SIG-M5 treated with dmso at 0.1 percent for 504 hours (cell line): ENCODE results near the gene BMP4.

Source experiments
- DNase-seq: peaks from one replicate; lab custom pipeline; 2025; ENCODE audit not compliant: unreplicated experiment; lab: John Stamatoyannopoulos, UW

The BMP4 gene

DNA sequence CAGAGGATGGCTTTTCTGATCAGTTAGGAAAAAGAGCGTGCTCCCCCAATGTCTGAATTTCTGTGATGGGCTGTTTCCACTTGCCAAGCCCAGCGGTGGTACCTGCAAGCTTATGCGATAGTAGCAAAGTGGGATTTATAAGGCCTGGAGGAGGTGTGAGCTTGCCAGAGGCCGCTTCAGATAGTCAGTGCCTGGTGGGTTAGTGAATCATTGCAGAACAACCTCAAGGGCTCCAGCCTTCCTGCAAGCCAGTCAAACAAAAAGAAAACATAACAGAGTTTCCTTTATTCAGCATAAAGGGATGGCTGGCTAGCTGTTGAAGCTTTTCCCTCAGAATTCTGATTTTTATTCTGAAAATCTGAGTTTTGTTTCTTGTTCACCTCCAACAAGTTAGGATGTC, 7.6 kb upstream of the BMP4 start:
- DNase-seq = no peak

DNA sequence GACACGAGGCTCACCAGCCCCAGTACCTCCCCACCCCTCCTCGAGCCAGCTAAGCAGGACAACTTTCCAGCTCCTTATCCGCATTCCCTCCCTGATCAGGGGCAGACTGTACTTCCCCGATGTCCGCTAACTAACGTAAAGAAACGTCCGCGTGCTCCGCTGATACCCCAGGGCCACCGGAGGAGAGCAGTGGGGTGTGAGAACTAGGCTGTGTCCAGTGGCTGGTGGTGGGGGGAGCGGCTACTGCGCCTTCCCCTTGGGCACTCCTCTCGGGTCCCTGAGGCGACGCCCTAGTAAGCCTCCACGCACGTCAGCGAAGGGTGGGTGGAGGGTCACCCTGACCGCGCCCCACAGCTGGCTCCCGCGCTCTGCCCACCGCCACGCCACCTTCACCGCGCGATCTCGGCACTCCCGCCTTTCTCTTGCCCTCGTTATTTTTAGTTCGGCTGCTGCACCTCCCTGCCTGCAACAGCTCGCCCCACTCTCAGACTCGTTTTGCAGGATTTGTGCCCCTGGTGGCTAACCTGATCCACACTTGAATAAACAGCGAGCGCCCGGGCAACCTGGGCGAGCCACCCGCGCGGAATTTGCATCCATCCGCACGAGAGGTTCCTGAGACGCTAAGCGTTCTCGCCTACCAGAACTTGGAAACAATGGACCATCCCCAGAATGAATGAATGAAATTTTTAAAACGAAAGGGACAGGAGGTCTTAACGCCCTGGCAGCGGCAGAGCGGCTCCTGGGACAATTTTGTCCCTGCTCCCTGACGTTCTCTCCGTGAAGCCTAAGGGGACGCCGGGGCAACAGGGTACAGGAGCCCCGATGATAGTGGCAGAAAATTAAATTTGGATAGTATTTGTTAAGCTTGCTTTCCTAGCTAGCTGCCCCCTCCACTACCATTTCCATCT, 6.9 kb upstream of the BMP4 start:
- peak; percentile 21 for DNase-seq

DNA sequence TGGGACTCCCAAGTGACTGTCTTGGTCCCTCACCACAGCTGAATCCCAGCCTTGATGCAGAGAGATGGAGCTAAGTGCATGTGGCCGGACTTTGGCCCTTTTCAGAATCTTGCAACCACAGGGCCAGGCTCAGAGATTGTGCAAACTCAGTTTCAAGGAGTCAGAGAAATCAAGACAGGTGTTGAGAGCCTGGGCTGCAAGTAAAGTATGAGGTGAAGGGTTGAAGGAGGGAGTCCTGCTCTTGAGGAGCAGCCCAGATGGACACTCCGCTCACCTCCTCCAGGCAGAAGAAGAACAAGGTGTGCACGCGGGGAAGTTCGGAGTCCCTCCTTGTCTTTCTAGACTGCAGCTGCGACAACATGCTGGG, 6.3 kb upstream of the BMP4 start:
- DNase-seq = no peak

DNA sequence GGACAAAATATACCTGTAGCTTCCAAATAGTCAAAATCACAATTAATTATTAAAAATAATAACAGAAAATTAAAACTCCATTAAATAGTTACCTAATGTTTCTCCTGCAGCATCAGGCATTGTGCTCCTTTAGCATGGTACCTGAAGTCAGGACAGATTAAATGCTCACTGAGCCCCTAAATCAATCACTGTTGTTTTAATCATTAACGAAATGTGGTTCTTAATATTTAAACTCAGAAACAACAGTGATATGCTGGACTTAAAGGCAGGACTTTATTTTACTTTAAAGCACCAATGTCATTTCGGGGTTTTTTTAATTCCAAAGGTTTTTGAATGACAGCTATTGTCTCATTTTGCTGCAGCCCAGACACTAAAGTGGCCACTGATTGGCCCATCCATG, 2.0 kb upstream of the BMP4 start:
- DNase-seq = no peak

DNA sequence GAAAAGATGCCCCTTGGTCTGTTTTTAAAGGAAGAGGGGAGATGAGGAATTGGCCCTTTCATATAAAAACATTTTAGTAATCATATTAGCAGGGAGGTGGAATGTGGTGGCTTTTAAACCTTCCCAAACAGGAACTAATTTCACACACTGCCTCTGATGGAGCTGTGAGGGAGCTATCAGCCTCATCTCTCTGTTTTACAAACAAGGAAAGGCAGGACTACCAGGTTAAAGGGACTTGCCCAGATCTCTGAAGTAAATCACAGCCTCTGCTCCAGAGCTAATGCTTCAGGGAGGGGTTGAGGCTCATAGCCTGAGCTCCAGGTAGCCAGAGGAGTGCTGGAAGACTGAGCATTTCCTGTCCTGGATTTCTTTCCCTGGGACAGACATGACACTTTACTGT, 1.1 kb upstream of the BMP4 start:
- no peak for DNase-seq

DNA sequence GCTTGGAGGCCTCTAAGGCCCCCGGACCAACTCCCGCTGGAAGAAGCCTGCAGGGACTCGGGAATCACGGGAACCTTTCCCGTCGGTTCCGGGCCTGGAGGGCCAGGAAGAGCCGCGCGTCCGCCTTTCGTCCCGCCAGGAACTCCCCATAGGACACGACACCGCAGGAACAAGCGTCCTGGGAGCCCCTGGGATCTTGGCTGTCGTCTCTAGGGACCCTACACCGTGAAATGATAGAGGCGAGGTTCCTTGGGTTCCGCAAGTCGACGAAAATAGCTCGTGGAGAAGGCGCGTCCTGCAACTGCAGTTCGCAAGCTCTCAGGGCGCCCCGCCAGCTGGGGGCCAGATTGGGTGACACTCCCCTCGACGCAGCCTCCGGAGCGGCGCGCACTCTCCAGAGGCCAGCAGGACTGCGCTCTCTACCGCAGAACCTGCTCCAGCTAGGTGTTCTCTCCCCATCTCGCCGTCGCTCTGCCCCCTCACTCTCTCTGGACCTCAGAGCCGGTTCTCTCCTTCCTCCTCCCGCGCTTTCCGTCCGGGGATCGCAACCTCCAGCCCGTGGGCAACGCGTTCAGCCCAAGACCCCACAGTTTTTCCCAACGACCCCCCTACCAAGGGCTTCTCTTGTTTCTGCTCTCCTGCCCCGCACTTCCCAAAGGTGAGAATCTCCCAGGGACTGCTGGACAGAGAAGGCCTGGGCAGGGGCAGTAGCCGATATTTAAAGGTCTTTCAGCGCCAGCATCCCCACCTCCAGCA, 776 bp downstream of the BMP4 start:
- no peak for DNase-seq

DNA sequence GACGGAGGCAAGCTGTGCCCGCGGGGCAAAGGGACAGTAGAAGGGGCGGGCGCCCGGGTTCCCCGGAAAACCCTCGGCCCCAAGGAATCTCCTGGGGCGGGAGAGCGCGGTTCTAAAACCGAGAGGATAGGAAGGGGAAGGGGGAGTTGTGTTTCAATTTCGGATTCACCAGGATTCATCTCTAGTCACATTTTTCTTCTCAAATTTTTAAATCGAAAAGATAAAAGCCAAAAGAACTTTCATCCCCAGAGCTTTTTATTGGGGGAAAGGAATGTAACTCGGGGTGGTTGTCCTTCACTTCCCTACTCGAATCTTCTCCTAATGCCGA, 1.4 kb downstream of the BMP4 start:
- no peak for DNase-seq

DNA sequence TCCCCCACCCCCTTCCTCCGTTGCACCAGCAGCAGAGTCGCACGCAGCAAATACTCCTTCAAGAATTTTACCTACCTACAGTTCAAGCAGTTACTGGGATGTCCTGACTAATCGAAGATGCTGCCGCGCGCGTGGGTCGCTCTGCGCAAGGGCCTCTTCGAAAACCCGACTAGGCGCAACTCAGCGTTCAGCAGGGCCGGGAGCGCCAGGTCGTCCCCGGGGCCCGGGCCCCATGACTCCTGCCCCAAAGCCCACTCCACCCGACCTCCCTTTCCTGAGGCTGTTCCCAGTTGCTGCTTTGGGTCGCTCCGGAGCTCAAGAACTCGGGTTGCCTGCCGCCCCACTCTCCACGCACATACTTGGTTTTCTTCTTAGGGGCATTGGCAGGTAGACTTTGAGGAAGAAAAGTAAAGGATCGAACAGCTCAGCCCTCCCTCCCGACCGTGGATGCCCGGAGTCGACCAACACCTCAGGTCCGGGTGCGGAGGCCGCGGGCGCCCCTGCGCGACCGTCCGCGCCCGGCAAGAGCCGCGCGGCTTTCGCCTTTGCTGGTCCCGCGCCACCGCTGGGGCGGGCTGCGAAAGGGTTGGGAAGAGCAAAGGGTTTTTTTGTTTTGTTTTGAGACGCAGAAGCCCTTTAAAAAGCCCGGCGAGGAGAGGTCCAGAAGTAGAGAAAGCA, 1.9 kb downstream of the BMP4 start:
- DNase-seq = no peak

DNA sequence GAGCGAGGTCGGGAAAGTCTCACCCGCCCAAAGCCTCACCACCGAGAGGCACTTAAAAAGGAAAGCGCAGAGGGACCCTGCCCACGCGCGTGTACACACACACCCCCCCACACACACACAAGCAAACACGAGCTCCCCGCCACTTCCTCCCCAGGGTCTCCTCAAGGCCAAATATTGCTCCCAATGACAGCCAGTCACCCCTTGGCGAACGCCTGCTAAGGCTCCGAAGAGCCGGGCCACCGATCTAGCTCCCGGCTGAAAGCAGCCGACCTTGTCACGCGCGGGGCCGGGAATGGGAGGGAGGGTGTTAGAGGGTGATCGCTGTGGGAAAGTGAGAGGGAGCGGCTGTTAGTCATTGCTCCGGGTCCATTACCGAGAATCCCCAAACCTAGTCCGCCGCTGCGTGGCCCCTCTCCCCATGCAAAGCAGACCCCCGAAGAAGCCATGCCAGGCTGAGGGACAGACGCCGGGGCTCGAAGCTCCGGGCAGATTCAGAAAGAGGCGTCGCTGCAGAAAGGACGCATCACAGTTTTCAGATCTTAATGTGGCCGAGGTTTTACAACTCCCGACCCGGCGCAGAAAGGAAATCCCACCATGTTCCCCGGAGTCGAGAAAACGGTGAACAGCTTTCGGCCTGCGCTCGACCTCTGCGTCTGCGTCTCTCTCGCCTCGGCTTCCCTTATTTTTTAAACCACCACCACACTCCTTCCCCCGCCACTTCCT, 2.6 kb downstream of the BMP4 start:
- no peak for DNase-seq

DNA sequence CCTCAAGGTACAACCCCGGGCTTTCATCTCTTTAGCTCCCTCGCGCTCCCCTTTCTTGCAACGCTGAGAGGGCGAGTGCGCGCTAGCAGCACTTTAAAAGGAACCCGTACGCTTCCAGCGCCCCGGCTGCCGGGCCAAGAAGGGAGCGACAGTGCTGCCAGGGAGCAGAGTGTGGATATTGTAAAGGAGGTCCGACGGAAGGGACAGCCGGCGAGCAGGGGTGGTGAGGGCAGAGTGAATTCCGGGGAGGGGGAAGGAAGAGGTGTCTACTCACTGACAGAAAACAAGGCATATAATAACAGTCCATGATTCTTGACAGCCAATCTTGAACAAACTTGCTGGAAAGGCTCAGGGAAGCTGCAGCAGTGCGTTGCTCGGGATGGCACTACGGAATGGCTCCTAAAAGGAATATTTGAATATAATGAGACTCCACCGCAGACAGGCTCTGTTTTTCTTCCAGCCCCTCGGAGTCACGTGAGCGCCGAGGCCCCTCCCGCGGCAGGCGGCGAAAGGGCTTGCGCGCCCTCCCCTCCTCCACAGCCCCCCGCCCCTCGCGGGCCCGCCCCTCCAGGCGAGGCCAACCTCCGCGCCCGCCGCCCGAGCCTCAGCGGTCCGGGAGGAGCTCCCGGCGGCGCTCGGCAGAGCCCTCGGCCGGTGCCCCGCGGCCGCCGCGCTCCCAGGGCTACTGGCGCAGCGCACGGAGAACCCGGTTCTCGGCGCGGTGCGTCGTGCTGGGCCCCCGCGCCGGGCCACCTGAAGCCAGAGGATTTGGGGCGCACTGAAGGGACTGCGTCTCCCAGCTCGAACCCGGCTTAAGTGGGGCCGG, 3.4 kb downstream of the BMP4 start:
- DNase-seq = peak; percentile 18

DNA sequence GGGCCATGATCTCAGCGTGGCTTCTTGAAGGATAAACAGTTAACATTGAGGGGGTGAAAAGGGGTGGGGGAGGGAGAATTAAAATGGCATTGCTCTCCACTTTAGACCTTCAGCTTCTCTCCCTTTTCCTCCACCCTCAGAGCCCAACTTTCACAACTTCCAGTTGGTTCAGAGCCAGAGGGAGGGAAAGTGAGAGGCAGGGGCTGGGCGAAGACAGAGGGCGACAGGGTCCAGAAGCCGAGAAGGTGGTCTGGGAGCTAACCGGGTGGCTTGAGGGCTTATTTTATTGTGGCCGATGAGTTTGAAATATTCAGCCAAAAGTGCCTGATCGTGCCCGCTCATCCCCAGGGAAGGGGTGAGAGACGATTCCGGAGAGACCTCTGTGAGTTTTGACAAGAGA, 4.1 kb downstream of the BMP4 start:
- no peak for DNase-seq

DNA sequence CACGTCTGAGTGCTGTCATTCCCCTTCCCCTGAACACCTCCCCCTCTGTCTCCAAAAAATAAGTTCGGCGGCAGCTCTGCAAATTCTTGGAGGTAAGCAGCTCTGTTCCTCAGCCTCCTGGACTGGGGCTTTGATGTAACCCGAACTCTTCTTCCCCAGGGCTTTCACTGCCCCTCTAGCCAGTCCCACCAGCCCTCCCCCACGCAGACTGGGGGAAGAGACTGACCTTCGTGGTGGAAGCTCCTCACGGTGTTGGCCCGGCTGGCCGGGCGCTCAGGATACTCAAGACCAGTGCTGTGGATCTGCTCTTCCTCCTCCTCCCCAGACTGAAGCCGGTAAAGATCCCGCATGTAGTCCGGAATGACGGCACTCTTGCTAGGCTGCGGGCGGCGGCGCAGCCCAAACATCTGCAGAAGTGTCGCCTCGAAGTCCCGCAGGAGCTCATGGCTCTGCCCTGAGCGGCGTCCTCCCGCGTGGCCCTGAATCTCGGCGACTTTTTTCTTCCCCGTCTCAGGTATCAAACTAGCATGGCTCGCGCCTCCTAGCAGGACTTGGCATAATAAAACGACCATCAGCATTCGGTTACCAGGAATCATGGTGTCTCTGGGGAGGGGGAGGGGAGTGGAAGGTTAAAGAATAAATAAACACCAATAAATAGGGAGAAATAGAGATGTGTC, 4.9 kb downstream of the BMP4 start:
- no peak for DNase-seq

DNA sequence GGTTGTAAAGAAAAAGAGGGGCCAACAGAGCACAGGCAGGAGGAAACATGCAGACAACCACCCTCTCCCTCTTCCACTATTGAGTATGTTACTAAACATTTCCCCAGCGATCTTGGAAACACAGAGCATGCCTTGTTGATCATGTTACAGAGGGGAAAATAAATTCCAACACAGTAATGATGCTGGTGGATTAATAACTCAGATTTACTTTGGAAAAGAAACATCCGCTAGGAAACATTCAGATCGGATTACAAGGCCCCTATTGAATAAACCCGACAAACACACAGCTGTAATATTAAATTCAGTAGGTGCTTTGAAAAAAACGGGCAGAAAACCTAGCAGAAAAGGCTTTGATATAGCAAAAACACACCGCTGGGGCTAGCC, 5.4 kb downstream of the BMP4 start:
- DNase-seq = no peak

DNA sequence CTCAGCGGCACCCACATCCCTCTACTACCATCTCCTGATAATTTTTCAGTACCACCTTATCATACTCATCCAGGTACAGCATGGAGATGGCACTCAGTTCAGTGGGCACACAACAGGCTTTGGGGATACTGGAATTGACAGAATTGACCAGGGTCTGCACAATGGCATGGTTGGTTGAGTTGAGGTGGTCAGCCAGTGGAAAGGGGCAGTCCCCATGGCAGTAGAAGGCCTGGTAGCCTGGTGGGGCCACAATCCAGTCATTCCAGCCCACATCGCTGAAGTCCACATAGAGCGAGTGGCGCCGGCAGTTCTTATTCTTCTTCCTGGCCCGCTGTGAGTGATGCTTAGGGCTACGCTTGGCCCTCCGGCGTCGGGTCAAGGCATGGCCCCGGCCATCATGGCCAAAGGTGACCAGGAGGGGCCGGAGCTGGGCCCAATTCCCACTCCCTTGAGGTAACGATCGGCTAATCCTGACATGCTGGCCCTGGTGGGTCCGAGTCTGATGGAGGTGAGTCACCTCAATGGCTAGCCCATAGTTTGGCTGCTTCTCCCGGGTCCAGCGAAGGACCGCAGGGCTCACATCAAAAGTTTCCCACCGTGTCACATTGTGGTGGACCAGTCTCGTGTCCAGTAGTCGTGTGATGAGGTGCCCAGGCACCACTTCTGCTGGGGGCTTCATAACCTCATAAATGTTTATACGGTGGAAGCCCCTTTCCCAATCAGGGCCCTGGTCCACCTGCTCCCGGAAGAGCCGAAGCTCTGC, 6.4 kb downstream of the BMP4 start:
- DNase-seq = no peak

DNA sequence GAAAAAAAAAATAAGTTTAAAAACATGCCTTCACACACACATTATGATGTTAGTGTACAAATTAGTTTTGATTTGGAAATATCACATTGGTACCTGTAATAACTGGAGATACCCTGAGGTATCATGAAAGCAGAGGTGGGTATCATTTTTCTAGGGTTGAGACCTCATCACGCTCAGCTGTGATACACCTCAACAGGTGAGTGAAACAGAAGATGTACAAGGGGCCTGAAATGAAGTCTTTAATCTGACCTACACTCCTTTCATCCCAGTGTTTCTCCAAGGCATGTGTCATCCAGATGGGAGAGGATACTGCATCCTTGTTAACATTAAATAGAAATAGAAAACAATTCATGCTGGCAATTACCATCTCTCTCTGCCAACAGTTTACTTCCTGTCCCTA, 7.4 kb downstream of the BMP4 start:
- DNase-seq = no peak

DNA sequence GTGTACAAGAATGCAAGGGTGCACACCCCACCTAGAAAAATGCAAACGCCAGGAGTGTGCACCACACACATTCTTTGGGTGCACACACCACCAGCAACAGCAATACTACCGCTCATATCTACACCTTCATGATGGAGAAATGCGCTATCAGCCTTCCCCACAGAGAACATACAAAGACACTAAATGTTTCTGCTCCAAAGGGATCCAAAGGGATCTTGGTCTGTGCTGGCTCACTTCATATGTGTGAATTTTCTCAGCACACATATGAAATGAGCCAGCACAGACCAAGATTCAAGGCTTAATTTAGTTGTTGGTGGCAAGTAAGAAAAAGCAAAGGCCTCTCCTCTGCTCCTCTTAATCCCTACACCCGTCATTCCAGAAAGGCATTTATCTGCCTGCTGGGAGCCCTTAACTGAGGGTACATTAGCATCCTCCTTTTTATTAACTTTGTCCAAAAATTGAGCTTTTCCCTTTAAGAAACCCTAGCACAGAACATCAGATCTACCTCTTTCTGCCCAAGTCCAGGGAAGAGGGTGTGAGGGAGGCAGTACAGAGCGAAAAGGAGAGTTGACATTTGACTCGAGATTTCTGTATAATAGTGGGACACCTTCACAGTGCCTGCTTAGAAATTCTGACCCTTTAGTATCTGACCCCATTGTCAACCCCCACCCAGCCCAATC, 8.3 kb downstream of the BMP4 start:
- no peak for DNase-seq

DNA sequence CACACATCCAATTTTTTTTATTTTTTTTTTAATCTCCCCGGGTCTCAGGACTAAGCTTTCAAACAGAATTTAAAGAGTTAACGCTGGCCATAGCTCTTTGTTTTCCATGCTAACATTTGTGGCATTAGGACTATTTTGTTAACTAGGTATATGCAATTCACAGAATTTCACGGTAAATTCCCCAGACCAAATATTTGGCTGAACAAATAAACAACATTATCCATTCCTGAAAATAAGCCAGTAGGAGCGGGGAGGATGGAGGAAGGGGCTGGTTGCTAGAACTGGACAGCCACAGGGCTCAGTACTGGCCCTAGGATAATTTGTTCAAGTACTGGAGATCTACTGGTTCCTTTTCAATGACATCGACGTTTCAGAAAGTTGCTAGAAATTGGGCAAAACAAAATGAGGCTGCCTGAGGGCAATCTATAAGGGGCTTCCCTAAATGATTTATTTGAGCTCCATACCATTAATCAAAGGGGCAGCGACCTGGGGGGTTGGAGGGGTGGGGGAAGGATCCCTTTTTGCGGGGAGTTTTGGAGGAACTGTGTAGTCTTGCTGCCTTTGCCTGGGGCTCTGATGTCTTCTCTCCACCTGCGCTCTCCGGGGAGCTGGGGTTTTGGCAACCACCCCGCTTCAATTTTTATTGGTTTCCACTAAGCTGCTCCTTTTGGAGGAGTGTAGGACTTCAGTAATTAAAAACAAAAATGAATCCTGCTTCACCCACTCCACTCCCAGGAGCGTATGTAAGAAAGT, 9.0 kb downstream of the BMP4 start:
- DNase-seq = no peak

DNA sequence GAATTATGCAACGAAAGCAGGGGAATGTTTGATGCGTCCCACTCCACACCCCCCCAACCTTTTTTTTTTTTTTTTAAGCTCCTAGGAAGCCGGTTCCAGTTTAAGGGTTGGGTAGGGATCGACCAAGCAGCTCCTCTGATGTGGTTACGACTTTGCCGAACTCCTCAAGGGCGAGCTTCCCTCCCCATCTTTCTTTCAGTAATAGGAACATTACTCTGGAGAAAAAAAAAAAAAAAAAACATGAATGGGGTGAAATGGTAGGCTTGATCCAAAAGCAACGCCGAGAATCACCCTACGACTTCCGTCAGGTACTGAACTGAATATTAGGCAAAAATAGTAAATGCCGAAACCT, 9.6 kb downstream of the BMP4 start:
- no peak for DNase-seq
